Bone marrow (tissue), 2 donors: Measurements from ENCODE around the gene SLC15A4.

Experiments used
- DNase-seq, 2 donors: peaks; one replicate each; lab custom pipeline; 2025; lab: John Stamatoyannopoulos, UW

Gene SLC15A4

GRCh38 chr12:128754275-128754674 lies 69.5 kb downstream of the SLC15A4 start:
- DNase-seq, result no peak

- DNase-seq, result no peak
These were observed 70.3 kb downstream of the SLC15A4 start for GRCh38 chr12:128753438-128753837.

- no peak for DNase-seq
These were observed 71.4 kb downstream of the SLC15A4 start for GRCh38 chr12:128752386-128752785.

- no peak for DNase-seq
These were observed 76.3 kb downstream of the SLC15A4 start for GRCh38 chr12:128747441-128747840.

GRCh38 chr12:128745772-128746689 lies 77.7 kb downstream of the SLC15A4 start:
- no peak for DNase-seq

GRCh38 chr12:128743916-128744315 lies 79.8 kb downstream of the SLC15A4 start:
- no peak for DNase-seq
